Erythroblast (primary cell): Measurements from ENCODE around the gene FRMD3.

ENCODE experiments used
- GATA1 ChIP-seq: IDR thresholded peaks from 2 replicates; pipeline ENCODE4 v1.6.1; 2011; ENCODE audit warnings: low read depth, mild to moderate bottlenecking, control low read depth, low read length, moderate library complexity
- POLR2A ChIP-seq: IDR thresholded peaks from 2 replicates; pipeline ENCODE4 v1.6.1; 2011; ENCODE audit warnings: mild to moderate bottlenecking, low read length

DNA sequence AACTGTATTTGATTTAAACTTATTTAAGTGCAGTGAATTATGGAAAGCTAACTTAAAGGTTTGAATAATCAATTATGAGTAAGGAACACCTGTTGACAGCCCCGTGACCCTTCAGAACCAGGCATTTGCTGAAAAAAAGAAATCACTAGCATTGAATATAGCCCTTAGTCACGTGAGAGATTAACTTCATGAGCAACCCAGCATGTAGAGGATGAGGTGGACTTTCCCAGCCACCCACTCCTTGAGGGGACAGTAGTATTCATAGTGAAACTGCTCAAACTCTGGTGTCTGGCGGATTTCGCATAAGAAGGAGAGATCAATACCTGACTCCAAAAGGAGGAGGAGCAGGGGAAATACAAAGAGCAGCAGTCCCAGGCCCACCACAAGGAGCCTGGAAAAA is 290.5 kb downstream of the FRMD3 start:
- TF ChIP-seq POLR2A (no peak), GATA1 (no peak)
